ENCODE data around the gene ROPN1B.
A peak's percentile ranks its signal among the peaks of the same experiment; 100 is the strongest.
"Not testable (repeated sequence)": the region's sequence is repeated elsewhere in the genome, so short reads cannot be mapped to it uniquely, and the experiment has no call there.

ROPN1B gene

GRCh38 chr3:125958511-125959316 is 10.3 kb upstream of the ROPN1B start:
- DNase-seq (ENCODE audit: low read depth): no peak

GRCh38 chr3:125959317-125960065 is 9.5 kb upstream of the ROPN1B start:
- DNase-seq (ENCODE audit: low read depth): no peak

- no peak for DNase-seq (ENCODE audit: low read depth)
Measured at GRCh38 chr3:125960066-125960424, 8.9 kb upstream of the ROPN1B start.

- no peak for DNase-seq (ENCODE audit: low read depth)
Measured at GRCh38 chr3:125960456-125961288, 8.3 kb upstream of the ROPN1B start.

GRCh38 chr3:125961289-125961589 is 7.7 kb upstream of the ROPN1B start:
- no peak for DNase-seq (ENCODE audit: low read depth)

GRCh38 chr3:125963834-125964233 is 5.1 kb upstream of the ROPN1B start:
- not testable (repeated sequence) for DNase-seq (ENCODE audit: low read depth)

GRCh38 chr3:125965505-125965904 is 3.5 kb upstream of the ROPN1B start:
- no peak for DNase-seq (ENCODE audit: low read depth)

- DNase-seq (ENCODE audit: low read depth): no peak
Measured at GRCh38 chr3:125967156-125967555, 1.8 kb upstream of the ROPN1B start.

- DNase-seq (ENCODE audit: low read depth): not testable (repeated sequence)
Measured at GRCh38 chr3:125968121-125968520, 857 bp upstream of the ROPN1B start.

- DNase-seq (ENCODE audit: low read depth): not testable (repeated sequence)
Measured at GRCh38 chr3:125971997-125972944, 3.3 kb downstream of the ROPN1B start.

GRCh38 chr3:125975245-125976002 is 6.4 kb downstream of the ROPN1B start:
- not testable (repeated sequence) for DNase-seq (ENCODE audit: low read depth)

- DNase-seq (ENCODE audit: low read depth): not testable (repeated sequence)
Measured at GRCh38 chr3:125976003-125976390, 7.0 kb downstream of the ROPN1B start.

GRCh38 chr3:125977104-125977503 is 8.1 kb downstream of the ROPN1B start:
- not testable (repeated sequence) for DNase-seq (ENCODE audit: low read depth)

- not testable (repeated sequence) for DNase-seq (ENCODE audit: low read depth)
Measured at GRCh38 chr3:125984951-125985350, 16.0 kb downstream of the ROPN1B start.

GRCh38 chr3:125990253-125990970 is 21.4 kb downstream of the ROPN1B start:
- DNase-seq (ENCODE audit: low read depth): peak; percentile 40

GRCh38 chr3:125996751-125997150 is 27.8 kb downstream of the ROPN1B start:
- not testable (repeated sequence) for DNase-seq (ENCODE audit: low read depth)

- no peak for DNase-seq (ENCODE audit: low read depth)
Measured at GRCh38 chr3:126002189-126002588, 33.2 kb downstream of the ROPN1B start.

- DNase-seq (ENCODE audit: low read depth): no peak
Measured at GRCh38 chr3:126003447-126004190, 34.6 kb downstream of the ROPN1B start.

GRCh38 chr3:126004217-126004616 is 35.2 kb downstream of the ROPN1B start:
- no peak for DNase-seq (ENCODE audit: low read depth)
